ENCODE measurements around the gene ZNF726.
"Not testable (repeated sequence)": the region's sequence is repeated elsewhere in the genome, so short reads cannot be mapped to it uniquely, and the experiment has no call there.

GRCh38 chr19:23964334-23964733, 49.6 kb downstream of the ZNF726 start:
- not testable (repeated sequence) for TF ChIP-seq EZH2 (IDR thresholded peaks at IDR 0.05); POLR2AphosphoS5 (IDR thresholded peaks at IDR 0.05; ENCODE audit: borderline replicate concordance, low read depth, low read length)

Data from SK-N-MC (cell line).